ENCODE measurements around the gene BNIP2.
A peak's percentile ranks its signal among the peaks of the same experiment; 100 is the strongest.
"Not testable (repeated sequence)": the region's sequence is repeated elsewhere in the genome, so short reads cannot be mapped to it uniquely, and the experiment has no call there.

Gene BNIP2

GRCh38 chr15:59688423-59688781 is 718 bp downstream of the BNIP2 start:
- peak in 1 of 3 donors; percentile 7 for DNase-seq (ENCODE audit: low read depth in 2 of 3, low spot score in 1 of 3)

GRCh38 chr15:59687836-59688235 is 1.3 kb downstream of the BNIP2 start:
- peak in 1 of 3 donors; percentile 15 for DNase-seq (ENCODE audit: low read depth in 2 of 3, low spot score in 1 of 3)

DNA sequence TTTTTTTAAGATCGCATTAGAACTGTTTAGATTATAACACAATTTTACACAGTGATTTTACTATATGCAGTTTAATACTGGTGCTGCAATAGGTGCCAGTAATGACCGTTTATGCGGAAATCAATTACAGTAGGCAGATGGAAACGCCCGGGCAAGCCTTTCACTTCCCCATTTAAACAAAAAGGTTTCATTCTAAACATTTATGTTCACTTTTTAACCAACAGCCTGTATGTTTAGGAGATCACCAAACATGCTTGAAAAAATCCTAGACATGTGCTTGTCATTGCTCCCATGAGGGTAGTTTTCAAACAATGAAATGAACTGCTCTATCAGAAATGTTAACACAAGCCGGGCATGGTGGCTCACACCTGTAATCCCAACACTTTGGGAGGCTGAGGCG is 2.7 kb downstream of the BNIP2 start:
- DNase-seq (ENCODE audit: low read depth in 2 of 3, low spot score in 1 of 3): no peak

DNA sequence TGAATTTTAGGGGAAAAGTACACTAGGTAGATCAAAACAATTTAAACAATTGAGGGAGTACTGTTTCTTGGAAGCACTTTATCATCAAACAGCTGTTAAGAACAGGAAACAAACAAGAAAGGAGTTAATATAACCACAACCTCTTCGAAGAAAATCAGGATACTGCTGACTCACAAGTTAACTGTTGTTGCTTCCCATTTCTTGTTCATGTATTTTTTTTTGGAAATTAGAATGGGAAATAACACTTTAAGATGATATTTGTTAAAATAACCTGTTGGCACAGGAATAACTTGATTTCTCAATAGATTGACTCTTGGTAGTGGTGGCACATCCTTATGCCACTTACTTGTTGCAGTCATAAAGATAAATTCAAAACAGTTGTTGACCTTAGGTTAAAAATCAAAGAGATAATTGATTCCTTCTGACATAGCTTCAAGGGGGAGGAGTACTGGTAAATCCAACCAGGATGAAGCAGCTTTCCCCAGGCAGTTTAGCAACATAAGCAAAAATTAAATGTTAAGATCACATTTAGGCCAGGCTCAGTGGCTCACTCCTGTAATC is 3.3 kb downstream of the BNIP2 start:
- DNase-seq (ENCODE audit: low read depth in 2 of 3, low spot score in 1 of 3): no peak

GRCh38 chr15:59680870-59681269 is 8.2 kb downstream of the BNIP2 start:
- DNase-seq (ENCODE audit: low read depth in 2 of 3, low spot score in 1 of 3): no peak

DNA sequence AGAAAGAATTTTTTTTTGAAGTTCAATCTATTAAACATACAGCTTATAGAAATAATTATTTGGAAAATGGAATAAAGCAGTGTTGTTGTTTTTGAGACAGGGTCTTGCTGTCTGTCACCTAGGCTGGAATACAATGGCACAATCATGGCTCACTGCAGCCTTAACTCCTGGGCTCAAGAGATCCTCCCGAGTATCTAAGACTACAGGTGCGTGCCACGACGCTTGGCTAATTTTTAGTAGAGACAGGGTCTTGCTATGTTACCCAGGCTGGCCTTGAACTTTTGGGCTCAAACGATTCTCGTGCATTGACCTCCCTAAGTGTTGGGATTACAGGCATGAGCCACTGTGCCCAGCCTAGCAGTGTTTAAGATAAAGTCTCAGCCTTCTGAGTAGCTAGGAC is 8.8 kb downstream of the BNIP2 start:
- DNase-seq (ENCODE audit: low read depth in 2 of 3, low spot score in 1 of 3): no peak

DNA sequence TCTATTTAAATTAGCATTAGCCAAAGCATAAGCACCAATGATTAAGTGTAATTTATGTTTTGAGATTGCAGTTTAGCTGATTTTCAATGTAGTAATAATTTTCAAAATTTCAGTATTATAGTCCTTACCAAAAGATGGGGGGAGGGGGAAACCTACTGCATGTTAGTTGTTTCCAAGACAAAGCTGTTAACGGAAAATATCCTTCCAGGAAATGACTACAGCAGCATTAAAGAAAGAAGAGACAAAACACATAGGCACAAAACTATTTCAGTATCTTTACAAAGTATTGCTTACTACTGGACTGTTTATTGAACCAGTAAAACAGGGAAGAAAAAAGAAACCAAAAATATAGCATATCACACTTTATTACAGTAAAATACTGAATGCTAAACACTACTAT is 10.5 kb downstream of the BNIP2 start:
- no peak for DNase-seq (ENCODE audit: low read depth in 2 of 3, low spot score in 1 of 3)

GRCh38 chr15:59678172-59678571 is 10.9 kb downstream of the BNIP2 start:
- no peak for DNase-seq (ENCODE audit: low read depth in 2 of 3, low spot score in 1 of 3)

DNA sequence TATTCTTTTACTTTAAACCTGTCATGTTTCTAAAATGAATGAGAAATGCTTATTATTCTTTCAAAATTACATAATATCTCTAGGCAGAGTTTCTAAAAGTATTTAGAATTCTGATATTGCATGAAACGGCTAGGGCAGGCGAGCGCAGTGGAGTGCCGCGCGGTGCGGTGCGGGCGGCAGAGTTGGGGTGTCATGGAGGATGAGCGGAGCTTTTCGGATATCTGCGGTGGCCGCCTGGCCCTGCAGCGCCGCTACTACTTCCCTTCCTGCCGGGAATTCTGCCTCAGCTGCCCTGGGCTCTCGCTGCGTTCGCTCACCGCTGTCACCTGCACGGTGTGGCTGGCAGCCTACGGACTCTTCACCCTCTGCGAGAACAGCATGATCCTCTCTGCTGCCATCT is 12.6 kb downstream of the BNIP2 start:
- DNase-seq (ENCODE audit: low read depth in 2 of 3, low spot score in 1 of 3): no peak

DNA sequence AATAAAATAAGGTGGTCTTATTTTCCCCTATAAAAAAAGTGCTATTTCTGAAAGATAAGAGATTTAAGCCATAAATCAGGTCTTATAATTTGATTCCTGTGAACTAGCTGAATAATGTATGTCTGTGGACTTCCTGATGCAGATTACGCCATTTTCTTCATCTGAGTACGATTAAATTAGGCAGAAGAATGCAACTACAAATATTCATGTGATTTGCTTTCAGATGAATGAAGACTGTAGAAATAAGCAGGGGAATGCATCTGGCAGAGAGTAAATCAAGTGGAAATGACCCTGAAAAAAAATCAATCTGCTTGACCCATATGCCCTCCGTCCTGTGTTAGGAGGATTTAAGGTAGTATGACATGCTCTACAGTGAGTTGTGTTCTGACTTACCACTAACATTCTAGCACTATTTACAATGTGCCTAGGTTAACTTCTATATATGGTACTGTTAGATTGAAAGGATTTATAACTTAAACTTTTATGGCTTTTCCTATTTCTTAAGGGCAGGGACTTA is 14.7 kb downstream of the BNIP2 start:
- DNase-seq (ENCODE audit: low read depth in 2 of 3, low spot score in 1 of 3): no peak

GRCh38 chr15:59668556-59668955 is 20.6 kb downstream of the BNIP2 start:
- DNase-seq (ENCODE audit: low read depth in 2 of 3, low spot score in 1 of 3): no peak

DNA sequence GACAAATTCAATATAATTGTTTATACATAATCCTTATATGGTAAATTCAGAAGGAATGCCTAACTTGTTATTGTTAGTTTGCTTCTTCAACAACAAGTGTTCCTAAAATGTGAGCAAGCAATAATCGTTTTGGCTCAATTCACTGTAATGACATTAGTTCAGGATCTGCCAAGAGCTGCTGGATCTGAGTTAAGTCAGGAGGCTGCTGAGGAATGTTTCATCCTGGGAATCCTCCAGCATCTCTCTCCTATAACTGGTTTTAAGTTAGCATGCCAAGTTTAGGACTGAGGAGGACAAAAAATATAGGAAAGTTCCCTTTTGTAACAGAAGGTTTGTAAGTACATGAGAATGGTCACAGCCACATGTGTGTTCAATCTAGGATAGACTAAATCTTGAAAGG is 26.9 kb downstream of the BNIP2 start:
- no peak for DNase-seq (ENCODE audit: low read depth in 2 of 3, low spot score in 1 of 3)

- DNase-seq (ENCODE audit: low read depth in 2 of 3, low spot score in 1 of 3): no peak
These were observed 29.8 kb downstream of the BNIP2 start for GRCh38 chr15:59659366-59659765.

- peak in 2 of 3 donors; percentile 1 to 3 for DNase-seq (ENCODE audit: low read depth in 2 of 3, low spot score in 1 of 3)
These were observed 31.4 kb downstream of the BNIP2 start for GRCh38 chr15:59657635-59658125.

- DNase-seq (ENCODE audit: low read depth in 2 of 3, low spot score in 1 of 3): peak; percentile 86 to 92 (median 88)
These were observed 32.1 kb downstream of the BNIP2 start, which contains the start of gene GTF2A2 for GRCh38 chr15:59656897-59657634. Gene GTF2A2 (minus strand): TSS chr15:59657515. CDS start chr15:59652277, 5,238 bp downstream.

DNA sequence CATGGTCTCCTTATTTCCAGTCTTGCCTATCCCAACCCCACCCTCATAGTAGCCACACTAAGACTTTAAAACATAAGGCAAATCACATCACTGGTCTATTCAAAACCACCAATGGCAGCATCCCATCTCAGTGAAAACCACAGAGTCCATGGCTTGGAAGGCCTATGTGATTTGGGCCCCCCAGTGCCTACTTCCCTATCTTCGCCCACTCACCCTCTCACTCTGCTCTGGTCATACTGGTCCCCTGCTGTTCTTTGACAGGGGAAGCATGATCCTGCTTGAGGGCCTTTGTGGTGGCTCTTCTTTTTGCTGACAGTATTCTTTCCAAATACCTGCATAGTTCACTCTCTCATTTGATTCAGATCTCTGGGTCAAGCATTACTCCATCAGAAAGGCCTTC is 35.1 kb downstream of the BNIP2 start:
- no peak for DNase-seq (ENCODE audit: low read depth in 2 of 3, low spot score in 1 of 3)

GRCh38 chr15:59649603-59650002 is 39.5 kb downstream of the BNIP2 start:
- DNase-seq (ENCODE audit: low read depth in 2 of 3, low spot score in 1 of 3): no peak

GRCh38 chr15:59647085-59647484 is 42.0 kb downstream of the BNIP2 start:
- DNase-seq (ENCODE audit: low read depth in 2 of 3, low spot score in 1 of 3): no peak

GRCh38 chr15:59646277-59646676 is 42.8 kb downstream of the BNIP2 start:
- no peak for DNase-seq (ENCODE audit: low read depth in 2 of 3, low spot score in 1 of 3)

DNA sequence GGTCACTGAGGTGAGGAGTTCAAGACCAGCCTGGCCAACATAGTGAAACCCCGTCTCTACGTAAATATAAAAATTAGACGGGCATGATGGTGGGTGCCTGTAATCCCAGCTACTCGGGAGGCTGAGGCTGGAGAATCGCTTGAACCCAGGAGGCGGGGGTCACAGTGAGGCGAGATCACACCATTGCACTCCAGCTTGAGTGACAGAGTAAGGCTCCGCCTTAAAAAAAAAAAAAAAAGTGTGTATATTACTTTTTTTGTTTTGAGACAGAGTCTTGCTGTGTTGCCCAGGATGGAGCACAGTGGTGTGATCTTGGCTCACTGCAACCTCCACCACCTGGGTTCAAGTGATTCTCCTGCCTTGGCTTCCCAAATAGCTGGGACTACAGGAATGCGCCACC is 43.3 kb downstream of the BNIP2 start:
- not testable (repeated sequence) for DNase-seq (ENCODE audit: low read depth in 2 of 3, low spot score in 1 of 3)

DNA sequence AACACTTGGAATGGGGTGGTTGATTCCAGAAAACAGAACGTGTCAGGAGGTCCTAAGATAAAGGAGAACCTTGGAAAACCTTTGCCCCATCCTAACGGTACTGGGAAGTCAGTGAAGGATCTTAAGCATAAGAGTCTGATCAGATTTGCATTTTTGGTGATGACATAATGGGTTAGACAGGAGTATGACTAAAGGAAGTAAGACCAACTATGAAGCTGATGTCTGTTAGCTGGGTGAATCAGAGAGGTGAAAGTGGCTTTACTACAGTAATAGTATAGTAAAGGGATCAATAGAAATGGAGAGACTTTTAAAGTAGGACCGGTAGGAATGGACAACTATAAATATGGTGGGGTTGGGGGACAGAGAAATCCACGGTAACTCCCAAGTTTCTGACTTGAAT is 44.4 kb downstream of the BNIP2 start:
- no peak for DNase-seq (ENCODE audit: low read depth in 2 of 3, low spot score in 1 of 3)

GRCh38 chr15:59642351-59642750 is 46.8 kb downstream of the BNIP2 start:
- DNase-seq (ENCODE audit: low read depth in 2 of 3, low spot score in 1 of 3): no peak

DNA sequence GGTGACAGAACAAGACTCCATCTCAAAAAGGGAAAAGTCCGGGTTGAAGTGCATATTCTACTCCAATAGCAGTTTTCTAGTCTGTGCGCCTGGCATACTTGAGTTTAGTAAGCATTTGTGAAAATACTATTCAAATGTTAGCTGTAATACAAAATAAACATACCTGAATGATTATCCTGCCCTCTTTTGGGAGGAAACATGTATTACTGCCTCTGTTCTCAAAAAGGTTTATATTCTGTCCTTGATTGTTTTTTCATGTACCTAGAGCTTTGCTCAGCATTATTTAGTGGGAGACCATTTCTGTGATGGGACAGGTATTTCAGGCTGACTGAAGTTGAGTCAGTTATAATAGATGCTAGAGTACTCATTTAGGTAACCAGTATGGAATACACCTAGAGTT is 51.6 kb downstream of the BNIP2 start:
- not testable (repeated sequence) for DNase-seq (ENCODE audit: low read depth in 2 of 3, low spot score in 1 of 3)

Measured in stimulated activated CD4-positive, alpha-beta T cell treated with anti-CD3 and anti-CD28 coated beads, Interleukin-12 subunit alpha, Interleukin-12 subunit beta, amount 100 ng/mL, for 48 hours (primary cell).